ENCODE data around the gene NFATC3.

NFATC3 gene

GRCh38 chr16:68059804-68060203 lies 25.4 kb upstream of the NFATC3 start:
- no peak overlapping the region for H3K14ac ChIP-seq (ENCODE audit: low read length)
- H3K9me3 ChIP-seq (ENCODE audit: insufficient read depth, low read depth, low read length), result no peaks in the 10 kb centered on the region
- H2AFZ ChIP-seq (ENCODE audit: insufficient read depth, low read length, poor library complexity), result no peak overlapping the region
- H3K4ac ChIP-seq (ENCODE audit: low read depth, low read length), result no peak overlapping the region
- no peaks in the 10 kb centered on the region for H3K79me2 ChIP-seq (ENCODE audit: control insufficient read depth, insufficient read depth, low read length, poor library complexity)
- no peak overlapping the region for H3K9ac ChIP-seq (ENCODE audit: low read length)
- H3K36me3 ChIP-seq (ENCODE audit: control insufficient read depth in 1 of 2, insufficient read depth in 2 of 2, low read length in 2 of 2), result peaks cover 6 to 8% of the 10 kb centered on the region in 2 experiments
- no peak overlapping the region for H2BK12ac ChIP-seq (ENCODE audit: low read length)
- no peak overlapping the region for H4K8ac ChIP-seq (ENCODE audit: low read depth, low read length)
- H3K79me1 ChIP-seq (ENCODE audit: low read length), result no peaks in the 10 kb centered on the region
- no peak for DNase-seq
- H2AK5ac ChIP-seq (ENCODE audit: low read length), result no peak overlapping the region
- H2BK120ac ChIP-seq (ENCODE audit: insufficient read depth, low read length, poor library complexity), result no peak overlapping the region
- no peak overlapping the region for H3K4me3 ChIP-seq (ENCODE audit: low read depth, low read length)
- no peak overlapping the region for H4K91ac ChIP-seq (ENCODE audit: low read depth, low read length)
- no peak overlapping the region for H4K12ac ChIP-seq (ENCODE audit: low read depth, low read length)
- no peak overlapping the region for H2BK5ac ChIP-seq (ENCODE audit: low read depth, low read length, poor library complexity)
- H3K18ac ChIP-seq (ENCODE audit: low read length), result no peak overlapping the region
- no peaks in the 10 kb centered on the region for H3K4me1 ChIP-seq (ENCODE audit: control insufficient read depth in 1 of 2, insufficient read depth in 2 of 2, low read length in 2 of 2)
- H3K27me3 ChIP-seq (ENCODE audit: insufficient read depth, low read length), result no peaks in the 10 kb centered on the region
- H3K23ac ChIP-seq (ENCODE audit: low read length), result no peak overlapping the region
- H3K27ac ChIP-seq (ENCODE audit: low read depth, low read length), result no peak overlapping the region
- H3K4me2 ChIP-seq (ENCODE audit: low read length), result no peak overlapping the region

- no peak overlapping the region for H3K4me3 ChIP-seq (ENCODE audit: low read depth, low read length)
- H4K91ac ChIP-seq (ENCODE audit: low read depth, low read length), result no peak overlapping the region
- no peak overlapping the region for H2AK5ac ChIP-seq (ENCODE audit: low read length)
- no peak overlapping the region for H3K14ac ChIP-seq (ENCODE audit: low read length)
- H3K9me3 ChIP-seq (ENCODE audit: insufficient read depth, low read depth, low read length), result no peaks in the 10 kb centered on the region
- H3K79me1 ChIP-seq (ENCODE audit: low read length), result no peaks in the 10 kb centered on the region
- H3K79me2 ChIP-seq (ENCODE audit: control insufficient read depth, insufficient read depth, low read length, poor library complexity), result no peaks in the 10 kb centered on the region
- no peak overlapping the region for H3K4ac ChIP-seq (ENCODE audit: low read depth, low read length)
- peaks cover 6 to 13% of the 10 kb centered on the region in 2 experiments for H3K36me3 ChIP-seq (ENCODE audit: control insufficient read depth in 1 of 2, insufficient read depth in 2 of 2, low read length in 2 of 2)
- H4K12ac ChIP-seq (ENCODE audit: low read depth, low read length), result no peak overlapping the region
- no peak overlapping the region for H3K18ac ChIP-seq (ENCODE audit: low read length)
- WGBS (ENCODE audit: extremely low coverage, insufficient coverage, insufficient read length), result no CpG with 5 or more reads among the region's 3 CpGs
- H2BK12ac ChIP-seq (ENCODE audit: low read length), result no peak overlapping the region
- H3K27me3 ChIP-seq (ENCODE audit: insufficient read depth, low read length), result no peaks in the 10 kb centered on the region
- H3K27ac ChIP-seq (ENCODE audit: low read depth, low read length), result no peak overlapping the region
- H2AFZ ChIP-seq (ENCODE audit: insufficient read depth, low read length, poor library complexity), result no peak overlapping the region
- H2BK120ac ChIP-seq (ENCODE audit: insufficient read depth, low read length, poor library complexity), result no peak overlapping the region
- no peaks in the 10 kb centered on the region for H3K4me1 ChIP-seq (ENCODE audit: control insufficient read depth in 1 of 2, insufficient read depth in 2 of 2, low read length in 2 of 2)
- DNase-seq, result no peak
- H3K23ac ChIP-seq (ENCODE audit: low read length), result no peak overlapping the region
- H2BK5ac ChIP-seq (ENCODE audit: low read depth, low read length, poor library complexity), result no peak overlapping the region
- H4K8ac ChIP-seq (ENCODE audit: low read depth, low read length), result no peak overlapping the region
- no peak overlapping the region for H3K9ac ChIP-seq (ENCODE audit: low read length)
- no peak overlapping the region for H3K4me2 ChIP-seq (ENCODE audit: low read length)
These were observed 23.8 kb upstream of the NFATC3 start for GRCh38 chr16:68061396-68061795.

GRCh38 chr16:68062910-68063393 lies 22.2 kb upstream of the NFATC3 start:
- Histone ChIP-seq H3K79me2 (ENCODE audit: control insufficient read depth, insufficient read depth, low read length, poor library complexity) (no peaks in the 10 kb centered on the region), H2AK5ac (ENCODE audit: low read length) (no peak overlapping the region), H3K4me2 (ENCODE audit: low read length) (no peak overlapping the region), H4K12ac (ENCODE audit: low read depth, low read length) (no peak overlapping the region), H3K4ac (ENCODE audit: low read depth, low read length) (no peak overlapping the region), H4K8ac (ENCODE audit: low read depth, low read length) (no peak overlapping the region), H3K14ac (ENCODE audit: low read length) (no peak overlapping the region), H3K79me1 (ENCODE audit: low read length) (no peaks in the 10 kb centered on the region), H3K27ac (ENCODE audit: low read depth, low read length) (no peak overlapping the region), H3K36me3 (ENCODE audit: control insufficient read depth in 1 of 2, insufficient read depth in 2 of 2, low read length in 2 of 2) (peaks cover 5 to 16% of the 10 kb centered on the region in 2 experiments), H4K91ac (ENCODE audit: low read depth, low read length) (no peak overlapping the region), H3K23ac (ENCODE audit: low read length) (no peak overlapping the region), H3K9me3 (ENCODE audit: insufficient read depth, low read depth, low read length) (no peaks in the 10 kb centered on the region), H3K9ac (ENCODE audit: low read length) (no peak overlapping the region), H3K18ac (ENCODE audit: low read length) (no peak overlapping the region), H2BK5ac (ENCODE audit: low read depth, low read length, poor library complexity) (no peak overlapping the region), H3K4me3 (ENCODE audit: low read depth, low read length) (no peak overlapping the region), H2BK120ac (ENCODE audit: insufficient read depth, low read length, poor library complexity) (no peak overlapping the region), H3K27me3 (ENCODE audit: insufficient read depth, low read length) (no peaks in the 10 kb centered on the region), H2AFZ (ENCODE audit: insufficient read depth, low read length, poor library complexity) (no peak overlapping the region), H2BK12ac (ENCODE audit: low read length) (no peak overlapping the region), H3K4me1 (ENCODE audit: control insufficient read depth in 1 of 2, insufficient read depth in 2 of 2, low read length in 2 of 2) (no peaks in the 10 kb centered on the region)
- no CpG with 5 or more reads among the region's 4 CpGs for WGBS (ENCODE audit: extremely low coverage, insufficient coverage, insufficient read length)
- no peak for DNase-seq

- no peak overlapping the region for H2AFZ ChIP-seq (ENCODE audit: insufficient read depth, low read length, poor library complexity)
- WGBS (ENCODE audit: extremely low coverage, insufficient coverage, insufficient read length), result no CpG with 5 or more reads among the region's 2 CpGs
- no peak overlapping the region for H3K9ac ChIP-seq (ENCODE audit: low read length)
These were observed 20.3 kb upstream of the NFATC3 start for GRCh38 chr16:68064791-68065365.

More at GRCh38 chr16:68064791-68065365, 20.3 kb upstream of the NFATC3 start:
- Histone ChIP-seq H4K91ac (ENCODE audit: low read depth, low read length) (no peak overlapping the region), H3K79me2 (ENCODE audit: control insufficient read depth, insufficient read depth, low read length, poor library complexity) (no peaks in the 10 kb centered on the region), H2BK120ac (ENCODE audit: insufficient read depth, low read length, poor library complexity) (no peak overlapping the region), H3K4me2 (ENCODE audit: low read length) (no peak overlapping the region), H2BK5ac (ENCODE audit: low read depth, low read length, poor library complexity) (no peak overlapping the region), H4K8ac (ENCODE audit: low read depth, low read length) (no peak overlapping the region), H3K27ac (ENCODE audit: low read depth, low read length) (no peak overlapping the region), H3K18ac (ENCODE audit: low read length) (no peak overlapping the region), H3K4me3 (ENCODE audit: low read depth, low read length) (no peak overlapping the region), H3K9me3 (ENCODE audit: insufficient read depth, low read depth, low read length) (no peaks in the 10 kb centered on the region), H3K14ac (ENCODE audit: low read length) (no peak overlapping the region), H3K4me1 (ENCODE audit: control insufficient read depth in 1 of 2, insufficient read depth in 2 of 2, low read length in 2 of 2) (no peaks in the 10 kb centered on the region), H3K36me3 (ENCODE audit: control insufficient read depth in 1 of 2, insufficient read depth in 2 of 2, low read length in 2 of 2) (peaks cover 7 to 20% of the 10 kb centered on the region in 2 experiments), H2AK5ac (ENCODE audit: low read length) (no peak overlapping the region), H4K12ac (ENCODE audit: low read depth, low read length) (no peak overlapping the region), H2BK12ac (ENCODE audit: low read length) (no peak overlapping the region), H3K79me1 (ENCODE audit: low read length) (no peaks in the 10 kb centered on the region), H3K27me3 (ENCODE audit: insufficient read depth, low read length) (no peaks in the 10 kb centered on the region), H3K4ac (ENCODE audit: low read depth, low read length) (no peak overlapping the region), H3K23ac (ENCODE audit: low read length) (no peak overlapping the region)
- DNase-seq, result peak; percentile 74 to 86
